HepG2 (cell line): ENCODE data around the gene NME4. TPM values are rescaled to one million over a fixed set of nuclear protein-coding genes. Genes with fewer than 3 reads are reported as not detected.
A peak's percentile ranks its signal among the peaks of the same experiment; 100 is the strongest.

Experiments used
- CBX5 ChIP-seq: sonication (generic); formaldehyde crosslinking; IDR thresholded peaks from 2 replicates; pipeline ENCODE4 v1.4.0; 2020; ENCODE audit warnings: missing genetic modification reagents, borderline replicate concordance
- CEBPB ChIP-seq: IDR thresholded peaks from 2 replicates; pipeline ENCODE4 v1.6.1; 2011; ENCODE audit warnings: low read depth, low read length, improper control_type of control experiment, borderline replicate concordance
- ETV6 ChIP-seq: sonication (generic); formaldehyde crosslinking; conservative IDR thresholded peaks from 2 replicates; pipeline ENCODE4 v1.4.0; 2020; ENCODE audit warnings: missing genetic modification reagents
- HDAC2 ChIP-seq: sonication (generic); formaldehyde crosslinking; IDR thresholded peaks from 2 replicates; pipeline ENCODE4 v1.4.0; 2020; ENCODE audit warnings: missing genetic modification reagents
- NPAS2 ChIP-seq: sonication (generic); formaldehyde crosslinking; IDR thresholded peaks from 2 replicates; pipeline ENCODE4 v1.8.0; 2022; ENCODE audit warnings: mild to moderate bottlenecking, missing genetic modification reagents, borderline replicate concordance
- NR2F6 ChIP-seq, 2 experiments: IDR thresholded peaks; 2 replicates each; pipeline ENCODE4 v1.6.1; 2016; ENCODE audit warnings: antibody characterized with exemption in 1 of 2, mild to moderate bottlenecking in 1 of 2
- PAWR ChIP-seq: sonication (generic); formaldehyde crosslinking; IDR thresholded peaks from 2 replicates; pipeline ENCODE4 v1.4.0; 2020; ENCODE audit warnings: missing genetic modification reagents, mild to moderate bottlenecking, borderline replicate concordance
- SAFB2 ChIP-seq: sonication (generic); formaldehyde crosslinking; IDR thresholded peaks from 2 replicates; pipeline ENCODE4 v1.5.1; 2020; ENCODE audit warnings: missing genetic modification reagents, low read depth, mild to moderate bottlenecking, borderline replicate concordance
- SMAD3 ChIP-seq: sonication (generic); formaldehyde crosslinking; IDR thresholded peaks from 2 replicates; pipeline ENCODE4 v1.4.0; 2020; ENCODE audit warnings: missing genetic modification reagents
- SMC3 ChIP-seq: IDR thresholded peaks from 2 replicates; pipeline ENCODE4 v1.6.1; 2011; ENCODE audit warnings: low read length, improper control_type of control experiment
- SPEN ChIP-seq: sonication (generic); formaldehyde crosslinking; IDR thresholded peaks from 2 replicates; pipeline ENCODE4 v1.5.1; 2020; ENCODE audit warnings: low read depth, mild to moderate bottlenecking, missing genetic modification reagents
- ZFP90 ChIP-seq: sonication (generic); formaldehyde crosslinking; IDR thresholded peaks from 2 replicates; pipeline ENCODE4 v1.8.0; 2022; ENCODE audit warnings: missing genetic modification reagents, mild to moderate bottlenecking, inconsistent platforms, borderline replicate concordance
- ZNF225 ChIP-seq: sonication (generic); formaldehyde crosslinking; IDR thresholded peaks from 2 replicates; pipeline ENCODE4 v1.4.0; 2020; ENCODE audit warnings: mild to moderate bottlenecking, missing genetic modification reagents
- ZNF24 ChIP-seq: fragments of 450-650 bp; IDR thresholded peaks from 2 replicates; pipeline ENCODE4 v1.6.1; 2017; ENCODE audit warnings: antibody characterized with exemption, mild to moderate bottlenecking
- ZNF441 ChIP-seq: sonication (generic); formaldehyde crosslinking; IDR thresholded peaks from 2 replicates; pipeline ENCODE4 v1.7.0; 2021; ENCODE audit warnings: missing genetic modification reagents, borderline replicate concordance
- ZNF556 ChIP-seq: sonication (generic); formaldehyde crosslinking; IDR thresholded peaks from 2 replicates; pipeline ENCODE4 v1.4.0; 2020; ENCODE audit warnings: mild to moderate bottlenecking, missing genetic modification reagents, borderline replicate concordance
- ZNF792 ChIP-seq: IDR thresholded peaks from 2 replicates; pipeline ENCODE4 v1.6.1; 2016
- ZSCAN9 ChIP-seq: IDR thresholded peaks from 2 replicates; pipeline ENCODE4 v1.6.1; 2016; ENCODE audit warnings: borderline replicate concordance
- polyA plus RNA-seq, 8 experiments: library from polyadenylated mRNA; depleted of rRNA in 3 of 8; stranded (reverse) in 7 of 8; unstranded in 1 of 8; fragments of >200 nt; fragmentation: Illumina TruSeq in 4 of 8; extraction: Trizol in 4 of 8; gene quantifications; 2 replicates each; pipeline versions ENCODE4 v1.2.1 to v1.2.3, GENCODE V29; 2011 to 2016; ENCODE audit warnings: low read depth in 4 of 8, missing spikeins in 1 of 8, mixed read lengths in 1 of 8; ENCODE audit not compliant: insufficient read depth in 1 of 8
- total RNA-seq, 5 experiments: library from RNA; depleted of rRNA; stranded (reverse); fragments of >200 nt; fragmentation: Illumina TruSeq; extraction: Trizol; gene quantifications; 2 replicates each; pipeline ENCODE4 v1.2.3, GENCODE V29; 2016; ENCODE audit warnings: low read depth in 1 of 5
- TF ChIP-seq, protein P1 (sequence below): sonication (generic); formaldehyde crosslinking; IDR thresholded peaks from one replicate; pipeline ENCODE4 v1.5.1; 2020; ENCODE audit warnings: mild to moderate bottlenecking, missing genetic modification reagents; ENCODE audit errors: not compliant biosample characterization
- TF ChIP-seq, protein P2 (sequence below): IDR thresholded peaks from 2 replicates; pipeline ENCODE4 v1.6.1; 2016; ENCODE audit warnings: low read depth, control low read depth

Gene NME4
- total and polyA plus RNA-seq, 2 of the 13 experiments (the other 11 are each of a cell fraction or from before 2014, with no cell fraction given), result 121 to 263 TPM

DNA sequence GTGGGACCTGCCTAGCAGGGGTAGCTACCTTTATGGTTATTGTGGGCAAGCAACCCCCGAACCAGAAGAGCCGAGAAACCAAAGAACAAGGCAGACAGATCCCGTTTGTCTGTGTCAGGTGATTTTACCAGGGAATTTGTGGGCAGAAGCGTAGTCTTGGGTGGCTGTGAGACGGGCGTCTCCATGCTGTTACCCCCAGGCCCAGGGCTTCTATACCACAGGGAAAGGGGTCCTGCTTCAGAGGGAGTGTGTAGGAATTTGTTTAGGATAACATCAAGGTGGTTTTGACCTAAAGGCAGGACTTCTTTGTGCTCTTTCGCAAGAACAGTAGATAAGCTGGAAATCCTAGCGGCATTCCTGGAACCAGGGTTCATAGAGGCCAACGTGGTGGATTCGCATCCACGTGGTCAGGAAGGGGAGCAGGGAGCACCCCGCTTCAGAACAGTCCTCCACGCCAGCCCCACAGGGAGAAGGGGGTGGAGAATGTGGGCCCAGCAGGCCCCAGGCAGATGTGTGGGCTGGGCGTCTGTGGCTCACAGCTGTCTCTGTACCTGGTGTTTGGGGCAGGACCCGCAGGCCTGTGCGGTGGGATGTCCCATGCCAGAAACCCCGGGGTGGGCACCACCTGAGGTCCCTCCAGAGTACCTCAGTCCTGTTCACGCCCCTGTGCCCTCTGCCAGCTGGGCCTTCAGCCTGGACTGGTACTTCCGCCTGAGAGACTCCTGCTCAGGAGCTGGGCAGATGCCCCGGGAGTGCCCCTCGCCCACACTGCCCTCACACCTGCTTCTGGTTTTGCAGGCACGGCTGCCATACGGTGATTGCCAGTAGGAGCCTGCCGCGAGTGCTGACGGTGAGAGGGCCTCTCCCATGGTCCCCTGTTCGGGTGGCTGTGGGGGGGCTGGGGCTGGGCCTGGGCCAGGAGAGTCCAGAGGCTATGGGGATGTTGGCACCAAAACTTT lies 8.8 kb downstream of the NME4 start (continued):
- TF ChIP-seq, protein P1, sequence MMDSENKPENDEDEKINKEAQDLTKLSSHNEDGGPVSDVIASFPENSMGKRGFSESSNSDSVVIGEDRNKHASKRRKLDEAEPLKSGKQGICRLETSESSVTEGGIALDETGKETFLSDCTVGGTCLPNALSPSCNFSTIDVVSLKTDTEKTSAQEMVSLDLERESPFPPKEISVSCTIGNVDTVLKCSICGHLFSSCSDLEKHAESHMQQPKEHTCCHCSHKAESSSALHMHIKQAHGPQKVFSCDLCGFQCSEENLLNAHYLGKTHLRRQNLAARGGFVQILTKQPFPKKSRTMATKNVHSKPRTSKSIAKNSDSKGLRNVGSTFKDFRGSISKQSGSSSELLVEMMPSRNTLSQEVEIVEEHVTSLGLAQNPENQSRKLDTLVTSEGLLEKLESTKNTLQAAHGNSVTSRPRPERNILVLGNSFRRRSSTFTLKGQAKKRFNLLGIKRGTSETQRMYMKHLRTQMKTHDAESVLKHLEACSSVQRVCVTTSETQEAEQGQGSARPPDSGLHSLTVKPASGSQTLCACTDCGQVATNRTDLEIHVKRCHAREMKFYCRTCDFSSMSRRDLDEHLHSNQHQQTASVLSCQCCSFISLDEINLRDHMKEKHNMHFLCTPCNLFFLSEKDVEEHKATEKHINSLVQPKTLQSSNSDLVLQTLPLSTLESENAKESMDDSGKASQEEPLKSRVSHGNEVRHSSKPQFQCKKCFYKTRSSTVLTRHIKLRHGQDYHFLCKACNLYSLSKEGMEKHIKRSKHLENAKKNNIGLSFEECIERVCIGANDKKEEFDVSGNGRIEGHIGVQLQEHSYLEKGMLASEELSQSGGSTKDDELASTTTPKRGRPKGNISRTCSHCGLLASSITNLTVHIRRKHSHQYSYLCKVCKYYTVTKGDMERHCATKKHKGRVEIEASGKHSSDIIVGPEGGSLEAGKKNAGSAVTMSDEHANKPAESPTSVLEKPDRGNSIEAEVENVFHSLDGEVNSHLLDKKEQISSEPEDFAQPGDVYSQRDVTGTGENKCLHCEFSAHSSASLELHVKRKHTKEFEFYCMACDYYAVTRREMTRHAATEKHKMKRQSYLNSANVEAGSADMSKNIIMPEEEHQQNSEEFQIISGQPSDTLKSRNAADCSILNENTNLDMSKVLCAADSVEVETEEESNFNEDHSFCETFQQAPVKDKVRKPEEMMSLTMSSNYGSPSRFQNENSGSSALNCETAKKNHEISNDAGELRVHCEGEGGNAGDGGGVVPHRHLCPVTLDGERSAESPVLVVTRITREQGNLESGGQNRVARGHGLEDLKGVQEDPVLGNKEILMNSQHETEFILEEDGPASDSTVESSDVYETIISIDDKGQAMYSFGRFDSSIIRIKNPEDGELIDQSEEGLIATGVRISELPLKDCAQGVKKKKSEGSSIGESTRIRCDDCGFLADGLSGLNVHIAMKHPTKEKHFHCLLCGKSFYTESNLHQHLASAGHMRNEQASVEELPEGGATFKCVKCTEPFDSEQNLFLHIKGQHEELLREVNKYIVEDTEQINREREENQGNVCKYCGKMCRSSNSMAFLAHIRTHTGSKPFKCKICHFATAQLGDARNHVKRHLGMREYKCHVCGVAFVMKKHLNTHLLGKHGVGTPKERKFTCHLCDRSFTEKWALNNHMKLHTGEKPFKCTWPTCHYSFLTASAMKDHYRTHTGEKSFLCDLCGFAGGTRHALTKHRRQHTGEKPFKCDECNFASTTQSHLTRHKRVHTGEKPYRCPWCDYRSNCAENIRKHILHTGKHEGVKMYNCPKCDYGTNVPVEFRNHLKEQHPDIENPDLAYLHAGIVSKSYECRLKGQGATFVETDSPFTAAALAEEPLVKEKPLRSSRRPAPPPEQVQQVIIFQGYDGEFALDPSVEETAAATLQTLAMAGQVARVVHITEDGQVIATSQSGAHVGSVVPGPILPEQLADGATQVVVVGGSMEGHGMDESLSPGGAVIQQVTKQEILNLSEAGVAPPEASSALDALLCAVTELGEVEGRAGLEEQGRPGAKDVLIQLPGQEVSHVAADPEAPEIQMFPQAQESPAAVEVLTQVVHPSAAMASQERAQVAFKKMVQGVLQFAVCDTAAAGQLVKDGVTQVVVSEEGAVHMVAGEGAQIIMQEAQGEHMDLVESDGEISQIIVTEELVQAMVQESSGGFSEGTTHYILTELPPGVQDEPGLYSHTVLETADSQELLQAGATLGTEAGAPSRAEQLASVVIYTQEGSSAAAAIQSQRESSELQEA (CRISPR knock-in tag), result no peak
- TF ChIP-seq HDAC2 (CRISPR knock-in tag), result peak; percentile 88
- TF ChIP-seq NR2F6 (IDR thresholded peaks at IDR 0.05), result peak; percentile 90
- TF ChIP-seq NR2F6 (CRISPR knock-in tag; IDR thresholded peaks at IDR 0.05), result peak; percentile 96
- TF ChIP-seq SMAD3 (CRISPR knock-in tag), result peak; percentile 97
- TF ChIP-seq PAWR (CRISPR knock-in tag), result peak; percentile 87; the same call in 1 of the 2 replicates
- peak; percentile 43; the same call in 1 of the 2 replicates for TF ChIP-seq SPEN
- TF ChIP-seq ZNF225, result peak; percentile 50; the same call in 1 of the 2 replicates
- TF ChIP-seq, protein P2, sequence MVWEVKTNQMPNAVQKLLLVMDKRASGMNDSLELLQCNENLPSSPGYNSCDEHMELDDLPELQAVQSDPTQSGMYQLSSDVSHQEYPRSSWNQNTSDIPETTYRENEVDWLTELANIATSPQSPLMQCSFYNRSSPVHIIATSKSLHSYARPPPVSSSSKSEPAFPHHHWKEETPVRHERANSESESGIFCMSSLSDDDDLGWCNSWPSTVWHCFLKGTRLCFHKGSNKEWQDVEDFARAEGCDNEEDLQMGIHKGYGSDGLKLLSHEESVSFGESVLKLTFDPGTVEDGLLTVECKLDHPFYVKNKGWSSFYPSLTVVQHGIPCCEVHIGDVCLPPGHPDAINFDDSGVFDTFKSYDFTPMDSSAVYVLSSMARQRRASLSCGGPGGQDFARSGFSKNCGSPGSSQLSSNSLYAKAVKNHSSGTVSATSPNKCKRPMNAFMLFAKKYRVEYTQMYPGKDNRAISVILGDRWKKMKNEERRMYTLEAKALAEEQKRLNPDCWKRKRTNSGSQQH (CRISPR knock-in tag), result no peak
- no peak for TF ChIP-seq ZNF24
- peak; percentile 93 for TF ChIP-seq ETV6 (CRISPR knock-in tag)
- no peak for TF ChIP-seq NPAS2 (CRISPR knock-in tag)
- TF ChIP-seq ZNF556 (CRISPR knock-in tag), result 0 out of 2 replicates have a peak, but pooled peaks have one; percentile 61
- peak; percentile 95 for TF ChIP-seq ZNF792 (CRISPR knock-in tag)
- TF ChIP-seq CBX5 (CRISPR knock-in tag), result peak; percentile 89; the same call in 1 of the 2 replicates
- TF ChIP-seq ZNF441, result 0 out of 2 replicates have a peak, but pooled peaks have one; percentile 18
- TF ChIP-seq SAFB2 (CRISPR knock-in tag), result 0 out of 2 replicates have a peak, but pooled peaks have one; percentile 72
- peak; percentile 90 for TF ChIP-seq ZSCAN9 (CRISPR knock-in tag)
- peak; percentile 98 for TF ChIP-seq CEBPB
- TF ChIP-seq SMC3, result no peak
- TF ChIP-seq ZFP90 (CRISPR knock-in tag), result no peak
